Epithelial cell of prostate (primary cell): ENCODE data around the gene PCDH11Y.
"Not testable (repeated sequence)": the region's sequence is repeated elsewhere in the genome, so short reads cannot be mapped to it uniquely, and the experiment has no call there.

Experiments used
- DNase-seq: peaks from one replicate; pipeline ENCODE4 v3.0.0-alpha.2; 2011; ENCODE audit warnings: low read depth, low spot score
- H3K27ac ChIP-seq: fragments of 450-650 bp; 2 replicates; pipeline ENCODE4 v1.5.1; 2017; ENCODE audit warnings: mild to moderate bottlenecking

PCDH11Y gene

GRCh38 chrY:5000057-5000456 lies at the start of gene PCDH11Y:
Gene PCDH11Y (plus strand): TSS chrY:5000296. CDS start chrY:5057100, 56,804 bp downstream.
- H3K27ac ChIP-seq, DNase-seq: not testable (repeated sequence)

GRCh38 chrY:4967894-4968293 lies 32.2 kb upstream of the PCDH11Y start:
- H3K27ac ChIP-seq, DNase-seq: not testable (repeated sequence)

DNA sequence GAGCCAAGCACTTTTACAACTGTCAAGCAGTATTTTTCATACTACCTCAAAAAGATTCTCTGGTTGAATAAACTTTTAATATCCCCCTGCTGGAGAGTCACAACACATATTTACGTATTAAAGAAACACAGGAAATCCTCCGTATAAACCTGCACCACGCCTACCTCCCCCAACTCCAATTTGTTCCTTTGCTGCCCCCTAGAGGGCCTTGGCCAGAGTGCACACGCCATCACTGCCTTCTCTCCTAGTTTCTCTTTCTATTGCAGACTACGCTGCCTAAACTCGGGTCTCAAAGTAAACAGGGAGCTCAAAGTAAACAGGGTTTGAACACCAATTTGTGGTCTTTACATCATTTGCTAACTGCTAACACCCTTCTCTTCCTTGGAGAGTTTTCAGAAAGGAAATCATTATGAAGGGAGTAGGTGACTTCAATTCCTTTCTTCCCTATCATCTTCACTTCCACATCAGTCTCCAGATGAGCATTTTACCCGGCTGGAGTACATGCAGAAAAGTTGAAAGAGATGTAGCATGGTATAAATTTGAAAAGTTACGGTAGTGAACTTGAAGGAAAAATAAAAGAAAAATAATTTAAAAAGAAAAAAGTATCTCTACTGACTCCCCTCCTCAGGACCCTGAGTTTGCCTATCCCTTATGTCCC lies 8.2 kb upstream of the PCDH11Y start:
- H3K27ac ChIP-seq, DNase-seq: not testable (repeated sequence)

GRCh38 chrY:4994892-4995291 lies 5.2 kb upstream of the PCDH11Y start:
- not testable (repeated sequence) for DNase-seq

DNA sequence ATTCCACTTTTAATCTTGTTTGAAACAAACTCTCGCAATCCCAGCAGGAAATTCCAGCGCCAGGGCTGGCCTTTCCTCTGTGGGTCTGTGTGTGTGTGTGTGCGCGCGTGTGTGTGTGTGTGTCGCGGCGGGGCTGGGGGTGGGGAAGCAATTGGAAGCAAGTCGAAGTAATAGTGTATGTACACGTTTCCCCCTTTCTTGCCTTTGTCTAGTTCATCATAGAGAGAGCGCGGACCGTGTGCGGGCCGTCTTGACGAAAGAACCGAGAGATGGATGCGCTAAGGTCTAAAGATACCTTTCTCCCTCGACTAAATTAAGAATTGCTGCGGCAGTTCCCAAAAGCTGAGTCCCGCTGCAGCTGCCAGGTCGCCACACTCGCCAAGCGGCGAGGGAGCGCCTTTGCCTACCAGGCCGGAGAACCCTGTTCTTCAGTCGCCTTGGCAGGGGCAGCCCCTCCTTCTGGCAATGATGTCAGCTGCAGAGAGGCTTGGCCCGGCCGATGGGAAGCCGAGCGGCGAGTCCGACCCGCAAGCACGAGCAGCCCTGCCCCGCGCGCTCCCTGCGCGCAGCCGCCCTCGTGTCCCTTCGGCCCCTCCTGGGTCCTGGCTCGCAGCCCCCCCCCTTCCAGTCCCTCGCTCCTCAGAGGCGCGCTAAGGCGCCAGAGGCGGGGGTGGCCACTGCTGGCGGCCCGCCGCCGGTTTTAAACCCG lies 2.5 kb downstream of the PCDH11Y start:
- H3K27ac ChIP-seq, DNase-seq: not testable (repeated sequence)

More at GRCh38 chrY:4994892-4995291, 5.2 kb upstream of the PCDH11Y start:
- H3K27ac ChIP-seq, result not testable (repeated sequence)

- not testable (repeated sequence) for DNase-seq, H3K27ac ChIP-seq
Observed at GRCh38 chrY:5038972-5039523, 39.0 kb downstream of the PCDH11Y start.

DNA sequence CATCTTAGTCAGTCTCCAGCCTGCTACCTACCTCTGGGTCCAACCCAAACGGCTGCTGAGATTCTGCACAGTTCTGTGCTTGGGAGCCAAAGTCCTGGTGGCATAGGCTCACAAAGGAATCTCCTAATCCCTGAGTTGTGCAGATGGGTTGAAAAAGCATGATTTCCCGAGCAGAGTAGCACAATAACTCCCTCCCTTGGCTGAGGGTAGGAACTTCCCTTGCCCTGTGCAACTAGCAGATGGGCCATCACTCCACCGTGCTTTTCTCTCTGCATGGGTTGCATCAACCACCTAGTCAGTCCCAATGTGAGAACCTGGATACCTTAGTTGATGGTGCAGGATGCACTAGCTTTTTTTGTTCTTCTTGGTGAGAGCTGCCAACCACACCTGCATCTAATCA lies 82.9 kb downstream of the PCDH11Y start:
- not testable (repeated sequence) for DNase-seq, H3K27ac ChIP-seq

DNA sequence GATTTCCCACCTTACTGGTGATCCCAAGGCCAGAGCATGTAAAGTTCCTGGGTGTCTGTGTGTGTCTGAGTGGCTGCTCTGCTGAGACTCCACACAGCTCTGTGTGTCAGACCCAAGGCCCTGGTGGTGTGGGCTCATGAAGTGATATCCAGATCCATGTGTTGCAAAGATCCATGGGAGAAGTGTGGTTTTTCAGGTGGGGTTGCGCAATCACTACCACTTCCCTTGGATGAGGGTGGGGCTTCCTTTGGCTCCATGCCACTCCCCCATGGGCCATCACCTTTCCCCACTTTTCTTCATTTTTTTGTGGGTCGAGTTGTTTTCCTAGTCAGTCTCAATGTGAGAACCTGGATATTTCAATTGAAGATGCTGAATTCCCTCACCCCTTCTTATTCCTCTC lies 182.9 kb downstream of the PCDH11Y start:
- DNase-seq, H3K27ac ChIP-seq: not testable (repeated sequence)

DNA sequence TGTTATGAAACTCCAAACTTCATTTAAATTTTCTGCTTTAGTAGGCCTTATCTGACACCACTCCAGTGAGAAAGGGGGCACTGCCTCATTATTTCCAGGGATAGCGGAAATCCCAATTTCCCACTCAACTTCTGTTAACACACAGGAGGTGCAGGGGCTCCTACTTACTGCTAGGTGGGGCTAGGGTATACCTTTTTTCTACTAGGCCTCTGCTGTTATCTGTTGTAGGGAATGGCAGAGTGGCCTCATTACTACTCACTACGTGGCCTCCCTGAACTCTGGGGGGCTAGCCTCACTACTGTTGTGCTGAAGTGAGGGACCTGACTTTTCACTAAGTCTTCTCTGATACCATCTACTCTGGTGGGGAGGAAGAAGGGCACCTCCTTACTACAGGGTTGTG lies 215.0 kb downstream of the PCDH11Y start:
- not testable (repeated sequence) for DNase-seq, H3K27ac ChIP-seq

GRCh38 chrY:5324931-5325330 lies 324.8 kb downstream of the PCDH11Y start:
- DNase-seq, H3K27ac ChIP-seq: not testable (repeated sequence)

- not testable (repeated sequence) for H3K27ac ChIP-seq, DNase-seq
Observed at GRCh38 chrY:5342220-5342619, 342.1 kb downstream of the PCDH11Y start.

DNA sequence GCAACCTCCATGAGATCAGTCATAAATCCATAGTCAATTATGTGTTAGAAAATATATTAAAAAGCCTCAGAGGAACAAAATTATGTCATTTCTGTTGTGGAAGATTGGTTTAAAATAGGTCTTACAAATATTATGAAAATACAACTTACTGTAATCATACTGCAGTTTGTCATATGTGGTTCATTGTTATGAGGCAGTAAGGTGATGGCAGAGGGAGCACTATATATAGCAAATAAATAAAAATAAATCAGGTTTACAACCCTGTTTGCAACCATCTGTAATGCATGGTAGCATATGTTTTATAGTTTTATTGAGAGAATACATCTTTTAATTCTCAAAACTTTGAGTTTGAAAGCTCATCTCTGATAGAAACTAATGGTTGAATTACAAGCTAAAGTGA lies 543.6 kb downstream of the PCDH11Y start:
- not testable (repeated sequence) for DNase-seq

DNA sequence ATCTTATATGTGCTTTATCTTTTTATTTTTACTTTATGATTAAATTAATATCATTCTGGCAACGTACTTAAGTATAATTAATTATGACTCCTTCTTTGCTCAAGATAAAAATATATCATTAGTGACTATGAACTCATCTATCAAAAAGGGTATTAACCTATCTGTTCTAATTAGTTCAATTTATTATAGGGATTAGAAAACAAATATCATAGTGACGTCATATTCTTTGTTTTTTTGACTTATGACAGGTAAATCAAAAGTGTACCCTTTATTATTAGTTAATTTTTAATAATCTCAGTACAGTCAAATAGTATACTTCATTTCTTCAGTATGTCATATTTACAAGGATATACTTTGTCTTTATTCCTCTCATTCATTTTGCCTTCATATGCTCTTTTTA lies 638.5 kb downstream of the PCDH11Y start:
- not testable (repeated sequence) for H3K27ac ChIP-seq, DNase-seq

More for the DNA sequence above, 543.6 kb downstream of the PCDH11Y start:
- not testable (repeated sequence) for H3K27ac ChIP-seq

DNA sequence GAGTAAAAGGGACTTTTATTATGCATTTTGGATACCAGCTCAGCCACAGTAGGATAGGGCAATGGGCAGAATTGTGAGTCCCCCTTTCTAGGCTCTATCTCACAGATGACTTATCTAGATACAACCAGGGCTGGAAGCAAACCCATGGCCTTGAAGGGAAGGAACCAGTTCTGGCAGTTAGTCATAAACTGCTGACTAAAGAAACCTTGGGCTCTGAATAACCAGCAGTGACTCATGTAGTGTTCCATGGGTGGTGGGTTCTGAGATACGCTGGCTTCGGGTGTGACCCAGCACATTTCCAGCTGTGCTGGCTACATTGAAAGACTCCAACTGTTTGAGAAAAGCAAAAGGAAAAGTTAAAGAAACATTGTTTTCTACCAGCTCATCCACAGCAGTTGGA lies 679.2 kb downstream of the PCDH11Y start:
- not testable (repeated sequence) for H3K27ac ChIP-seq, DNase-seq

DNA sequence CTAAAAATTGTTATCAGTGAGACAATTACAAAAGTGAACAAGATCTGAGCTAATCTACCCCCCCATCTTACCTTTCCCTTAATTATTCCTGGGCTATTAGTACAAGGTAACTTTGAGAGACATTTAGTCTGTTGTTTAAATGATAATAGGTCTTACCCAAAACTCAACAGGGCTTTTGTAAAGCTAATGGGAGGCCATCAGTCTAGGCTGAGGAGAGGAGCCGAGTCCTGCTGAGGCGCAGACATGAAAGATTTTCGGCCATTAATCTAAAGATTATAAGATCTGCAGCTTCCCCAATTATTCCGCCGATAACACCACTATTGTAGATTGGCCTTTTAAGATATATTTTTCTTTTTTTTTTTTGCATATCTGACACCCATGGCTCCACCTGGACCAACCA lies 708.6 kb downstream of the PCDH11Y start:
- not testable (repeated sequence) for DNase-seq, H3K27ac ChIP-seq

GRCh38 chrY:5709788-5710381 lies 709.8 kb downstream of the PCDH11Y start:
- not testable (repeated sequence) for DNase-seq, H3K27ac ChIP-seq

DNA sequence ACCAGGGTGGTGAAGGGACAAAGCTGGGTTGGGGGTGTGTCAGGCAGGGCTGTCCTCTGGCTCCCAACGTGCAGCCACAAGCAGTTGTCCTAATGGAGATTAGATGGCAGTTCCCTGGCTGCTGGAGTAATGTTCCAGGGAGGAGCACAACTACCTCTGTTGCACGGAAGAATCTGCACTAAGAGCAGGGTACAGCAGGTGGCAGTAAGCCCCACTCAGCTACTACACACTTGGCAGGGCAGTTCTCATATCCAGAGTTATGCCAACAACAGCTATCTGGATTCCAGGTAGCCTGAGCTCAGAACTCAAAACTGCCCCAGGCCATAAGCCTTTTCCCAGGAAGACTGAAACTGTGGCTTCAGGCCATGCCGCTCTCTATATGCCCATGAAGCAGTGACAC lies 761.3 kb downstream of the PCDH11Y start:
- DNase-seq, H3K27ac ChIP-seq: not testable (repeated sequence)

GRCh38 chrY:5776485-5776884 lies 776.4 kb downstream of the PCDH11Y start:
- DNase-seq, H3K27ac ChIP-seq: not testable (repeated sequence)
